ENCODE results near the gene GALNT18.

GALNT18 gene

DNA sequence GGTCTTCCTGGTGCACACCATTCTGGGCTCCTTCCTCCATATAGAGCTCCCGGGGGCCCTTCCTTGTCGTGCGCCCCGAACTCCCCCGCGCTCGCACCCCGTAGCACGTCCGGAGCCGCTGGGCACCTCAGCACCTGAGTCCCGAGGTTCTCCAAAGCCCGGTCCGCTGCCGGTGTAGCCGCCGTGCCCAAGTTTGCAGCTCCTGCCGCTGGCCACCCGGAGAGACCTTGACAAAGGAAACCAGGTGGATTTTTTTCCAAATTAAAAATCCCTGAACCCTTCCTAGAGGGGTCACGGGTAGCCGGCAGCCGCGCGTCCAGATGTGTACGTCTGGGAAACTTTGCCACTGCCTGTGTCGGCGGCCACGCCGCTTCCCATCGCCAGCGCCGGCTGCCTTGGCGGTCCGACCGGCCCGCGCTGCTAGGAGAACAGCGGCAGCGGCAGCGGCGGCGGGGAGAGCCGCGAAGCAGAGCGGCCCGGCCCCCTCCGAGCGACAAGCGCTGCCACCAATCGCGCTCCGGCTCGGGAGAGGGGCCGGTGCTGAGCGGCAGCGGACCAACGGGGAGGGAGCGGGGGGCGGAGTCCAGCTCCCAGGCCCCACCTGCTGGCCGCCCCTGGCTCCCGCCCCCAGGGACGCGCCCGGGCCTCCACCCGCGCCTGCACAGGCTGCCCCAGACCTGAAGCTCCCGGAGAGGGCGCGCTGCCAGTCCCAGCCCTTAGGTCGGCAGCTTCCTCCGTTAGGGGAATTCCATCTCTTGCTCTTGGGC is at the start of gene GALNT18:
GALNT18 (minus strand) TSS at position 433 of the 767 bp plus-strand sequence.
- DNase-seq: peak; percentile 96

DNA sequence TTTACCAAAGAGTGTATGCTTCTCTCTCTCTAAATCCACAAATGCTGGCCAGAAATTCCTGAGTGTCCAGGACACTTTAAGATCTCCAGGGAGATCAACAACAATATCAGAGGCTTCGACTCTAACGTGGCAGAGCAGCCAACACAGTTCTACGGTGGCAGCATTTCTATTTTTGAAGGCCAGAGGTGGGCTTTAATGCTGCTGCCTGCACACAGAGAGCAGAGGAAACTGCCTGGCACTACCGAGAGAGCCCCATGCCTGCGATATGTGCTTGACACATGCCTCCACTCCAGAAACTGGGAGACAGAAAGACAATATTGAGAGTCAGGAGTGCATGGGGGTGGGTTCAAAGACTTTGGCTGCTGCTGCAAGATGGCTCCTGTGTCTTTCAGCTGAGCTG is 48.8 kb upstream of the GALNT18 start:
- no peak for DNase-seq

DNA sequence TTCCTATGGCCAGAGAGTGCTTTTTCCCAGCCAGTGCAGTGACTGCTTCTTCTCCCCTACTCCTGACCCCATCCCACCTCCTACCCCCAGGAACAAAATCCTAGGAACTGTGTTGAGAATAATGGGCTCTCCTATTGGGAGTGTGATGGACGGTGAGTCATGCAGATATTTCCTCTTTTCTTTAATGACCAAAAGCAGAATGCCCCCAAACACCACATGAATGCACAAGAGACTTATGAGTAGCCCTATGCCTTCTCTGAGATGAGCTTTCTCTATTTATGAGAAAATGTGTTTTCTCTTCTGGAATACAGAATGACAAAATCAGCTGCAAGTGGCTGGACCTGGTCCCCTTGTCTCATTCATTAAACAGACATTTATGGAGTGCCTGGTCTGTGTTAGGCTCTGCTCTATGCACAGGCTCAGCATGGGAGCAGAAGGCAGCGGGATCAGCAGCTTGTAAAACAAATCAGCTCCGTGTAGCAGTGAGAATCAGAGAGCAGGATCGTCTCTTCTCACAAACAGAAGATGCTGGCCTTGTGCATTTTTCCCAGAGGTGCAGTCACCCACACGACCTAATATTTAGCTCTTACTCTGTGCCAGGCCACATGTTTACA is 47.5 kb upstream of the GALNT18 start:
- no peak for DNase-seq

DNA sequence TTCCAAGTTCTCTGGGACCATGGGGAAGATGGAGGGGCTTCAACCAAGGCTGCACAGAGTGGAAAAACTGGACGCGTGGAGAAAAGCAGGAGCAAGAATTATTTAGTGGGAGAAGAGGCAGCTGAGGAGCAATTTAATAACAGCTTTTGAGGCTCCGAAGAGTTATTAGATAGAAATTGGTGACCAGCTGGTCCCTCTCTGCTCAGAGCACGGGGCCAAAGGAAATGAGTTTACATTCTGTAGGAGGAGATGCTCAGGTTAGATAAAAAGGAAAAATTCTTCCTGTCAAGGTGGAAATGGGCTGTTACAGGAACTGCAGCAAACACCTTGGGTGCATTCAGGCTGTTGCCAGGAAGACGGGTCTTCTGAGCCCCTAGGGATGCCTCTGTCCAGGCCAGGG is 47.0 kb upstream of the GALNT18 start:
- no peak for DNase-seq

DNA sequence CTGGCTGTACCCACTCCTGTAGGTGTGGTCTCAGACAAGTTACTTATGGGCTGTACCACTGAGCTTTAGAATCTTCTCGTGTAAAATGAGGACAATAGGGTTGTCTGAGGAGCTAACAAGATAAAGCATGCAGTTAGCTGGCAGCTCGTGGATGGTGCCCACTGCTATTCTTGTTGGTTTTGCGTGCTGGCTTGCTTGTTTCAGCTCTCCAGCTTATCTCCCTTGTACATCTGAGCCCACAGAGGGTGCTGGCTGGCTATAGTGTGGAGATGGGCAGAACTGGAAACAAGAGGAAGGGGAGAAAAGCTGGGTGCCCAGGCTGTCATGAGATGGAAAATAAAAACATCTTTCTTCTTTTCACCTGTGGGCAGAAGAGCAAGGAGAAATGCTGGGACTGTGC is 46.5 kb upstream of the GALNT18 start:
- DNase-seq: no peak

DNA sequence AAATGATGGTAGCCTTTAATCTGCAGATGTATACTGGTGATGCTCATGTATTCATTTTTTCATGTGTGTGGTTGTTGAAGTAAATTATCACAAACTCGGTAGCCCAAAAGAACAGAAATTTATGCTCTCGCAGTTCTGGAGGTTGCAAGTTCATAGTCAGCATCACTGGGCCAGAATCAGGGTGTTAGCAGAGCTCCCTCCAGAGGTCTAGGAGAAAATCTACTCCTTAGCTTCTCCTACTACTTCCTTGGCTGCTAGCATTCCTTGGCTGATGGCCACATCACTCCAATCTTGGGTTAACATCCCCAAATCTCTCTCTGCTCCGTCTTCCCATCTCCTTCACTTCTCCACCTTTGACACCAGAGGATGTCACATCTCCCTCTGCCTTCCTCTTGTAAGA is 45.3 kb upstream of the GALNT18 start:
- no peak for DNase-seq

DNA sequence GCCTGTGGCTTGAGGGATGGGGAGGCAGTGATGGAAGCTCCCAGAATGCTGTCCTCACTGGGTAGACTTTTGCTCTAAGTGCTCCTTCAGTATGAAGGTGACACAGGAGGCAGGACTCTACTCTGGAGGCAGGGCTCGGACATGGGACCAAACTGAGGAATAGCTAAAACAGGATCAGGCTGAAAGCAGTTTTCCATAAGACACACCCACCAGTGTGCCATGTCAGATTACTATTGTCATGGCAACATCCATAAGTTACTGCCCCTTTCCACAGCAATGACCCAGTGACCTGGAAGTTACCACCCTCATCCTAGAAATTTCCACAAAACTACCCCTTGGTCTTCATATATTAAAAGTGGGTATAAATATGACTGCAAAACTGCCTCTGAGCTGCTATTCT is 43.6 kb upstream of the GALNT18 start:
- DNase-seq: no peak

DNA sequence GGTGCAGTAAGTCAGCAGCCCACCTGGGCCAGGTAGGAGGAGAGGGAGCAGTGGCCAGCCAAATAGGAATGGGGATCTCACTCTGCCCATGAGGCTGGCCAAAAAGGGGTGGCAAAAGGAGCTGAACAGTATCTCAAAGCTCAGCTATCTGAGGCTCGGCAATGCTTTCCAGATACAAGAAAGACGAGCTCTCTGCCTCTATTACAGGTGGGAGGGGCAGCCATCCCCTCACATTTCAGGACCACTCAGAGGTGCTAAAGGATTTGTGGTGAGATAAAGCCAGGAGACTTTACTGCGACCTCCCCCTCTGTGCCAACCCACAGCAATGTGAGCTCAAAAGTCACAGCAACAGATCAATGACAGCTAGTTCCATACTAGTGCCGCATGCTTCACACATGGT is 42.1 kb upstream of the GALNT18 start:
- DNase-seq: no peak

DNA sequence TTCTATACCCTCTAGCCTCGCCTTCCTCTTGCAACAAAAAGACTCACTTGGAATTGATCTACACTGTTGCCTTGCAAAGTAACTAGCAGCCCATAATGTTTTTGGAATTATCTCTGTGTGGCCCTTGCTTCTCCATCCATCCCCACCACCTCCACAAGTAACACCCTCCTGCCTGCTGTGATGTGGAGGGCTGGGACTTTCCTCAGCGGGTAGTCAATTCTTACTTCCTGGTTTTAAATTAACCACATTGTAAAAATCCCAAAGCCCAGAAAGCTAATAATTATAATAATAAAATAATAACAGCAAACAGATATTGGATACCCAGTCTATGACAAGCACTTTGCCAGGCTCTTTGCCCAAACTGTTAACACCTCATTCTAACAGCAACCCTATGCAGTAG is 40.8 kb upstream of the GALNT18 start:
- DNase-seq: no peak

DNA sequence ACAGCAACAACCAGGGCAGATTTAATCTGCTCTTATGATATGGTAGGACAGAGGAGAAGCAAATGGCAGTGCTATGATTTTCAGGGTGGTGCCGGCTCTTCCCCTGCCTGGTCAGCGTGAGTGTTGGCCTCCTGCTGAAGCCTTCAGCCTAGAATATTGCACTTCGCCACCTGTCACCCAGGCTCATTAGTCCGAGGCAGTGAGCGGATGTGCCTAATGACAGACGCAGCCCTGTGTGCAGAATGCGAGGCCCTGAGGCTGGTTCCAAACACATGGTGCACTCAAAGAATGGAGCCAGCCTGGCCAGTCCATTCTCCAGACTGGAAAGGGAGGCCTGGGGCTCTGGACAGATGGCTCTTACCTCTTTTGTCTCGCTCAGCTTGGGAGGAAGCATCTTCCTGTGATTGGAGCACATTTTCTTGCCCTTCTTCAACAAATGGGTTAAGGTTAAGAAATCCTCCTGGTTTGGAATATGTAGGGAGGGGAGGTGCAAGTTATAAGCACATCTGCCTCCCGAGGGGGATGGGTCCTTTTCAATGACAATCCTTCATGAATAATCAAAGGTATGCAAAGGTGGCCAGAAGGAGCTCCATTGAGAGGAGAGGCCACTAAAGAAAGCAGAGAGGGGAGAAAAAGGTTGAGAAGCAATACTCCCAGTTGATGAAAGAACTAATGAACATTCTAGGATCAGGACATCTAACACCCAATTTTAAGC is 39.7 kb upstream of the GALNT18 start:
- no peak for DNase-seq

DNA sequence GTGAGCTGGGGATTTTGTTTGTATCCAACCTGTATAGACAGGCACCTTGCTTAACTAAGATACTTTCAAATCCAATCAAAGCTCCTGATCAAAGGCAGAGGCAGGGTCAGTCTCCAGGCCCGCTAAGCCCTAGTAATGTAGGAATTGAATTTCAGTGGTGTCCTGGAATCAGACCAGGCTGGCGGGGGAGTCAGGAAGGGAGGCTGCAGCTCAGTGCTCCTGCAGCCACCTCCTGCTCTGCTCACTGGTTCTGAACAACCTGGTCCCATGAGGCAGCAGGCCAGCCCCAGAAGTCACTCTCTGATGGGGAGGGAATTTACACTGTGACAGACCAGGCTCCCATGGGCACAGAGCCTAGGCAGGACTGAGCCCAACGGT is 38.5 kb upstream of the GALNT18 start:
- DNase-seq: no peak

DNA sequence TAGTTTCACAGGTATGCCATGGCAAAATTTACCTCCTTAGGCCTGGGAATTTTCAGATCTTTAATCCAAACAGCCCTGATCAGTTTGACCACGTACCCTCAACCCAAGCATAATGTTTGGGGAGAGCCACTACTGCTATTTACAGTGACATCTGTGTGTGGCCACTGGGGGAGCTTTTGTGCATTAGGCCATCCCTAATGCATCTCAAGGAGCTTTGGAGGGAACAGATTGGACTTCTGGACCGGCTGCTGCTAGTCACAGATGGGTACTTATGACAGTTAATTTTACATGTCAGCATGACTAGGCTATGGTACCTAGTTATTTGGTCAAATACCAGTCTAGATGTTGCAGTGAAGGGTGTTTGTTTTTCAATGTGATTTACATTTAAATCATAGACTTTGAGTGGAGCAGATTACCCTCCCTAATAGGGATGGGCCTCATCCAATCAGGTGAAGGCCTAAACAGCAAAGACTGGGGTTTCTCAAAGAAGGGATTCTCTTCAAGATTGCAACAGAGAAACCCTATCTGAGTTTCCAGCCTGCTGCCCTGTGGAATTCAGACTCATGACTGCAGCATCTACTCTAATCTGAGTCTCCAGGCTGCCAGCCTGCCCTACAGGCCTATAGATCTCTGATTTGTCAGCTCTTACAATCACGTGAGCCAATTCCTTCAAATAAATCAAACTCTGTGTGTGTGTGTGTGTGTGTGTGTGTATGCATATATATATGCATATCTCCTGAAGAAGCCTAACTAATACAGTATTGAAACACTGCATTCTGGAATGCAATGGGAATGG is 38.0 kb upstream of the GALNT18 start:
- DNase-seq: no peak

DNA sequence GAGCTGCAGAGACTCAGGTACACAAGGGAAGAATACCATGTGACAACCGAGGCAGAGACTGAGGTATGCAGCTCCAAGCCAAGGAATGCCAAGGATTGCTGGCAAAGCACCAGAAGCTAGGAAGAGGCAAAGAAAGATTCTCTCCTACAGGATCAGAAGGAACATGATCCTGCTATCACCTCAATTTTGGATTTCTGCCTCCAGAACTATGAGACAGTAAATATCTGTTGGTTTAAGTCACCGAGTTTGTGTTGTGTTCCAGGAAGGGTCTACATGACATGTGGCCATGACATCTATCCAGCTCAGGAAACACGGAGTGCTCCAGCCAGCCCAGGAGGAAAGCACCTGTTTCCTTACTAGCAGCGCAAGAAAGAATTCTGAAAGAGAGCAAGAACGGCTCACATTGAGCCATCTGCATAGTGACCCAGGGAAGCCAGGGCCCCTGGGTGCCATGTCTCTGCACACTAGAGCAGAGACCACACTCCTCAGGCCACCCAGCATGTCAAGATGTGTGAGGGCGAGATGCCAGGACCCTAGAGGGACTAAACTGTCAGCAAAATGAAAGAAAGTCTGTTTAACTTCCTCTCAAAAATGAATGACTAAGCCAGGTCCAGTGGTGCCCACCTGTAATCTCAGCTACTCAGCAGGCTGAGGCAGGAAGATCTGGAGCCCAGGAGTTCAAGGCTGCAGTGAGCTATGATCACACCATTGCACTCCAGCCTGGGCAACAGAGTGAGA is 35.6 kb upstream of the GALNT18 start:
- no peak for DNase-seq

DNA sequence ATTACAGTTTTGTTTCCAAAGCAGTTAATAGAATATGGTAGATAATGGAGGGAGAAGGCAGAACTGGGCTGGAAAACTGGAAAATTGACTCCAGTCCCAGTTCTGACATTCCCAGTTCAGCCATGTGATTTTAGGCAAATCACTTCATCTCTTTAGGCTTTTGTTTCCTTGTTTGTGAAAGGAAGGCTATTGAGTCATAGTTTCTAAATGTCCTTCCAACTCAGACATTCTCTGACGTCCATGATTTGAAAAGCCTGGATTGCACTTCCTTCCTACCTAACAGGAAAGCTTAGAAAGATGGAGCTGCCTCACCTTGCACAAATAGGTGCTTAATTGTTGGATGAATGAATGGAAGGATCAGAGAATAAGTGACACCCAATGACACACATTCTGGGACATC is 19.8 kb upstream of the GALNT18 start:
- DNase-seq: no peak

DNA sequence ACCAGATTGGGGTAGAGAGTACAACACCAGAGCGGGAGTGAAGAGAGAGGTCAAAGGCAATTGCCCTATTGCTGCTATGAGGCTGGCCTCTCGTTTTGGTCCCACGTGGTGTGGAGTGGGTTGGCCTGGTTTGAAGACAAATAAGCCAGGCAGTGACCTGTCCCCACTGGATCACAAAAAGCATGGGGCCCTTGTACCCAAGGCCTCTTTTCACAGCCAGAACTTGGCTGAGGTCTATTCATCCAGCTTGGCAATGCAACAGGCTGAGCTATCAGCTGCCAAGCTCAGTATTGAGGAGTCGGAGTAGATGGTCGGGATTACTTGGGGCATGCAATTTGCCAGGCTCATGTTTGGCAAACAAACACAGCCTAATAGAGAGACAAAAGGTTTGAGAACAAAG is 19.2 kb upstream of the GALNT18 start:
- DNase-seq: no peak

DNA sequence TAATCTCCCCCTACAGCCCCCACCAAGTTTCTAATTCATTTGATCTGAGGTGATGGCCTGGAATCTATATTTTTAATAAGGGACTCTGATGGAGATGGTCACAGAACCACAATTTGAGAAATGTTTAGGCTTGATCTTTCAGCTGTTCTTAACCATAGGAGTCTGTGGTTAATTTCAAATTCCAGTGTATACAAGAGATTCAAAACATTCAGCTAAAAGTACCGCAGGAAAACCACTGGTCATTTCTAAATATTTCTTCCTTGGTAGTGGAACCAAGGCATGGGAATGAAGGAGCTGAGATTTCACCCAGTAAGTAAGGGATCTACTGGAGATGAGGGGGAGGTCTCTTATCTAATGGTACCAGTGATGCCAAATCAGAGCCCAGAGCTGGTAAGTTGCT is 18.3 kb upstream of the GALNT18 start:
- DNase-seq: no peak

DNA sequence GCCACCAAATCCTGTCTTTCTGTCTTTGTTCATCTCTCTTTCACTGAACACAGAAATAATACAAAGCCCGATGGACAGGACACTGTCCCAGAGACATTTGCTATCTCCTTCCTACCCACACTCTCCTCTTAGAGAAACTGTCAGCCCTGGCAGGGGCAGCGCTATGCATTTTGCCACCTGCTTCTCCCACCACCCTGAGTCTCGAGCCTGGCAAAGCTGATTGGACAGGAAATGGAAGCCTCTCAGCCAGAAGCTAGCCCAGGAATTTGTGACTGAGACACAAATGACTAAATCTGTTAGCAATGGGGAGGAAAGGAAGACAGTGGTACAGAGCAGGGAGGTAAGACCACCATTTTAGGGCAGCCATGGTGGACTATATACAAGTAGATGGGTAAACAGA is 14.9 kb upstream of the GALNT18 start:
- DNase-seq: no peak

DNA sequence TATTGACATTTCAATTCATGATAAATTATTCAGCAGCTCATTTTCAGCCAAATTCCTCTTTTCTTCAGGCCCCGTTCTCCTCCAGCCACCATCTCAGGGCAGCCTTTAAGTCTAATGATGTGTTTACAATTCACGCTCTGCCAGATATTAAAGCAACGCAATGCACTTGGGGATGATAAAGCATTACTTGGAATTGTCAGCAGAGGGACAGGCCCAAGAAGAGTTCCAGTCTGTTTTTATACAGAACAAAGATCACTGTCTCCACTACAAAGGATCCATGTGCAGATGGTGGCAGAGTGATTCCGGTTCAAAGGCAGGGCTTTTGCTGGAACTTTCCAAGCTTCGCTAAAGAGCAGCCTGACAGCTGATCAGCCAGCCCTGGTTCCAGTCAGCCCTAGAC is 13.6 kb upstream of the GALNT18 start:
- DNase-seq: no peak

DNA sequence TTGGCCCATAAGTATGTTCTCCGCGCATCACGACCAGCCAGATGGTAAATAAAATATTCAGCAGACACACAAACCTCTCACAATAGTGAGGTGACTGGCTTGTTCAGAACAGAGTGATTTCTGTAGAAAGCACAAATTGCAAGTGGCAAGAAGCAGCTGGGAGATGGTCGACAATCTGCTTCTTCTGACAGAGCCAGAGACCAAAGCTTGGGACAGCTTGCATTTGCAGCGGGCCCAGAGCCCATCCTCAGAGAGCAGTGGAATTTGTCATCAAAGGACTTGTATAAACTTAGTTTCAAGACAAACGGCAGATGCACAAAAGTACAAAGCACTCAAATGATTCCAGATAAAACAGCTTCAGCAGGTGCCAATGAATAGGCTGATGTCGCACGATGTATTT is 7.6 kb upstream of the GALNT18 start:
- DNase-seq: no peak

DNA sequence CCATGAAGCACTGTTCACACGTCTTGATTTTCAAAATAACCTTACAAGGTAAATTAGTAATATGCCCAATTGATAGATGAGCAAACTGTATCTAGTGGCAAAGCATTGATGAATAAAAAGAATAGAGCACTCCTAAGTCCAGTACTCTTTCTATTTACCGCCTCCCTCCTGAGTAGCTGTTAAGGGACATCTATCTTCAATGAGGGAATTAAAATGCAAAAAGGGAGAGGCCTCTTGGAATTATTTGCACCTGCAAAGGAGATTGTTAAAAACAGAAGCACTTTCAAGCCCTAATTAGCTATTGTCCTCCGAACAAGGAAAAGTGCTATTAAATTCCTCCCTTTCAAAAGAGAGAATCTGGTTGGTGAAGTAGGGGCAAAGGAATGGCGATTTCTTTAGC is 6.8 kb upstream of the GALNT18 start:
- no peak for DNase-seq

DNA sequence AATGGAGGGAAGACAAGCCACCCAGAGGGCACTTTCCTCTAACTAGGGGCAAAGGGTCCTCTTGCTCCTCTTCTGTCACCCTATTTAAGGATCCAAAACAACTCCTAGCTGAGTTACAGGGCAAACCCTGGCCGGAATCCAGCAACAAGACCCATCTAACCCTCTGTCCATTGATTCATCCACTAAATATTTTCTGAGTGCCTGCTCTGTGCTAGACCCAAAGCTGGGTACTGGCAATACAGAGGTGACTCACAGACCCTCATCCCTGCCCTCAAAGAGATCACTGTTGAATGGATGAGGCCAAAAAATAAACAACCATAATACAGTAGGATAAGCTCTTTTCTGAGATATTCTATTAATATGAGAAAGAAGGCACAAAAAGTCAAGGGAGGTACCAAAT is 4.3 kb upstream of the GALNT18 start:
- no peak for DNase-seq

DNA sequence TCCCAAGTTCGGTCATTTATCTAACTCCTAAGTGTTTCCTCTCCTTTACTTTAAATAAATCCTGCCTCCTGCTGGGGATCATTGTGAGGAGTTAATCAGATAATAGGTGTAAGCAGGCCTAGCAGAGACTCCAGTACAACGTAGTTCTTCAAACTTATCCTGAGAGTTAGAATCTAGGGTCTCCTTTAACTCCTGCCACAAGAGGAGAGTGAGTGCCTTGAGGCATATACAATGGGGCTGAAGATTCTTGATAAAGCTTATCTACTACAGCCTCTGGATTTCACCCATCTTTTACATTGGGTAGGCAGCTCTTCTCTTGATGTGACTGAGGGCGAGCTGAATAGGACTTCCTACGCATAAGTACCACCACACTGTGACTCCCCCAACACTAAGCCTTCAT is 3.1 kb upstream of the GALNT18 start:
- DNase-seq: no peak

DNA sequence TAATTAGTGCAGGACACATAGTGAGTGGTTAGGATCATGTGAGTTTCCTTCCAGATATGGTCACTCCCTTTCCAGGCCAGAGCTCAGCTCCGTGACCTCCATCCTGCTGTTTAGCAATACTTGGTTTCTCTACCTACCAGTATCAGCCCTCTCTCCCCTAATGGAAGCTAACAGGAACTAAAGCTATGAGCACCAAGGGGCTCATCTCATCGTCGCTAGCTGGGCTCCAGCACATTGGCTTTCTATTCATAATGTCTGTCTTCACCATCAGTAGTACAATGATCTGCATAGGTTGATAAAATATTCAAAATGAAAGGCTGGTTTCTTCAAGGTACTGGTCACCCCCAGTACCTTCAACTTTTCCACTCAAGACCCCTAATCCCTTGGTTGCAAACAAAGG is 2.4 kb upstream of the GALNT18 start:
- DNase-seq: no peak
